ENCODE data around the gene MRPL48.
A peak's percentile ranks its signal among the peaks of the same experiment; 100 is the strongest.
"Not testable (repeated sequence)": the region's sequence is repeated elsewhere in the genome, so short reads cannot be mapped to it uniquely, and the experiment has no call there.

The MRPL48 gene

DNA sequence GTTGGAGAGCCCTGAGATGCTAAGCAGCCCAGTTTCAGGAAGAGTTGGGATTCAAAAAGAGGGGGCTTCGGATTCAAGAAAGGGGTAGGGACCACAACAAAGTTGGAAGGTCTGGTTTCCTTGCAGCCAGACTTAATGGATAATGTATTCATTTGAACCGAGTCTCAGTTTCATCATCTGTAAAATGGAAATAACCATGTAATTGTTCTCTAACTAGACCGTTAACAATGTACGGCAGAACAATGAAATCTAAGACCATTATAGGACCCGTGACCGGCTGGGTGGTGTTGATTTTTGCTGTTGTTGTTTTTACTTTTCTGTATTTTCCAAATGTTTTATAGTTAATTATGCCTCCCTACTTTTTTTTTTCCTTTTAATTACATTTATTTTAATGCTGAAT is 6.4 kb upstream of the MRPL48 start:
- DNase-seq: no peak

DNA sequence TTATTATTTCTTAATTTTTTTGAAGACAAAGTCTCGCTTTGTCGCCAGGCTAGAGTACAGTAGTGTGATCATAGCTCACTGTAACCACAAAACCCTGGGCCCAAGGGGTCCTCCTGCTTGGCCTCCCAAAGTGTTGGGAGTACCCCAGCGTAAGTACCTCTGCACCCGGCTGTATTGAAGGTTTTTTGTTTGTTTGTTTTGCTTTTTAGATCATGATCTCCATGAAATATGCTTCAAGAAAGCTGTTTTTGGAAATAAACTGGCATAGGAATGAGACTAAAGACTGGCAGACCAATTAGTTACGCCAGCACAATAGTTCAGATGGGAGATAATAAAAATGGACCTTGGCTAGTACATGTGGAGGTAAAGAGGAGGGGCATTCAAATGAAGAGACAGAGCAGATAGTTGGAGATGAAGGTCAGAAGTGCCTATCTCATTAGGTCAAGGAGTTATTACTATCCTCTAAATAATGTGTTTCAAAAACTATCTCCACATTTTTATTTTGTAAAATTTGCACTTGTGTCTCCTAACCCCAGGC is 4.1 kb upstream of the MRPL48 start:
- no peak for DNase-seq

DNA sequence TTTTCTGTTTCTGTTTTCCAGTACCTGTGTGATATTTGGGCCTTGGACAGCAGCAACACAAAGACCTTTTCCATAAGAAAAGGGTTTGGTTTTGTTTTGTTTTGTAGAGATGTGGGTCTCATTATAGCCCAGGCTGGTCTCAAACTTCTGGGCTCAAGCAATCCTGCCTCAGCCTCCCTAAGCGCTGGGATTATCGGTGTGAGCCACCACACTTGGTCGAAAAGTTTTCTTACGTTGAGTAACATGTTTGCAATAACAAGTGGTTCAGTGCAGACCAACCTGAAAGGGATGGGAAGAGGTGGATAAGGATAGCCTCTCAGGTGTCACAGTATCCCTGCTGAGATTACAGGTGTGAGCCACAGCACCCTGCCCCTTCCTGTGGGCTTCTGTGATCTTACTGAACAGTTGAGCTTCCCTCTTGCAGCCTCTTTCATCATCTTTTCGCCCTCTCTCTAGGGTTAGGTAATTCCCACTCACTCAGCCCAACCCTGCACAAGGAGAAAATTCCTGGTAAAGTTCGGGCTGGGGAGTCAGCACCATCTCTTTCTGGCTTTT is 3.5 kb upstream of the MRPL48 start:
- no peak for DNase-seq

DNA sequence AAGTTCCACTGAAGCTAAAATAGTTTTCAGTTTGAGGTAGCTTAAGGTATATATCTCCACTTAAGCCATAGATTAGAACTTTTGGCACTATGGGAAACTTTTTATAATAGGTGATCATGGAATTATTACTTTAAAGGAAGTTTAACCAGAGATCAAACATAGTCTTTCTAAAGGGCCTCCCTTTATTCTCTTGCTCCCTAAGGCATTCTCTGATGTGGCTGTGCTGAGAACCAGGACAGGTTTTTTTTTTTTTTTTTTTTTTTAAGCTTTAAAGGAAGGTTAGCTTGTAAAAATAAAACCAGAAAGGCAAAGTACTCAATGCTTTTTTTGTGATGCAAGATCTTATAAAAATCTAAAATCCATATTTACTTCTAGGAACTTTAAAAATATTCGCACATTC is 2.9 kb upstream of the MRPL48 start:
- DNase-seq: no peak

DNA sequence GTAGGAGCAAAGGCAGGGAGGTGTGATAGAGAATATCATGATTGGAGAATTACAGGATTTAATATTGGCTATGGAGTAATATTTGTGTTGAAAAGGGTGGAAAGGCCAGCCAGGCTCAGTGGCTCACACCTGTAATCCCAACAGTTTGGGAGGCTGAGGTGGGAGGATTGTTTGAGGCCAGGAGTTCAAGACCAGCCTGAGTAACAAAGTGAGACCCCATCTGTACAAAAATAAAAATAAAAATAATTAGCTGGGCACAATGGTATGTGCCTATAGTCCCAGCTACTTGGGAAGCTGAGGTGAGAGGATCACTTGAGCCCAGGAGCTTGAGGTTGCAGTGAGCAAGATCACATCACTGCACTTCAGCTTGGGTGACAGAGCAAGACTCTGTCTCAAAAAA is 2.2 kb upstream of the MRPL48 start:
- DNase-seq: not testable (repeated sequence)

DNA sequence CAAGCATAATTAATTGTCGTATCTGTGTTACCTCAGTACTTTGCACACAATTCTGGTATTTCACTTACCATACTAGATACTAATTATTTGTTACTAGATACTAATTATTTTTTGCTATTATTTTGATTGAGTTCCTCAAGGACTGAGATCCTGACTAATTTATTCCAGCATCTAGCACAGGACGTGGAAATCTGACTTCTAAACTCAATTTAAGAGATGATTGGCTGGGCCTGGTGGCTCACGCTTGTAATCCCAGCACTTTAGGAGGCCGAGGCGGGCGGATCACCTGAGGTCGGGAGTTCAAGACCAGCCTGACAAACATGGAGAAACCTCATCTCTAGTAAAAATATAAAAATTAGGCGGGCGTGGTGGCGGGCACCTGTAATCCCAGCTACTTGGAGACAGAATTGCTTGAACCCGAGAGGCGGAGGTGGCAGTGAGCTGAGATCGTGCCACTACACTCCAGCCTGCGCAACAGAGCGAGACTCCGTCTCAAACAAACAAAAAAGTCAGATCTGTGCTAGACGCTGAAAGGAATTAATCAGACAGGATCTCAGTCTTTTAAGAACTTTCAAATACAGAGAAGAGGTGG is 527 bp upstream of the MRPL48 start:
- DNase-seq: no peak

DNA sequence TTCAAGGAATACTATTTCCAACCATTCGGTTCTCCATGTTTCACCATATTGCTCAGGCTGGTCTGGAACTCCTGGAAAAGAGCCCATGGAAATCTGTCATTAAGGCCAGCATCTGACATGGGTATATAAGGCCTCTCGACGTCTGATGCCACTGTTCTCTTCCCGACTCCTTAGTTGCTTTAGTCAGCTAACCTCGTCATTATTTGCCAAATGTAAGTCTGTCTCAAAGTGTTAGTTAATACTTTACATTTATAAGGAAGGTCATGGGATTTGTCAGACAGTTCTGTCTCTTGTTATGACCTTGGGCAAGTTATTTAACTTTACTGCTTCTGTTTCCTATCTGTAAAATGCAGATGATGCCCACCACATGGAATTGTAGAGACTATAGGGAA is 1.6 kb downstream of the MRPL48 start:
- no peak for DNase-seq

DNA sequence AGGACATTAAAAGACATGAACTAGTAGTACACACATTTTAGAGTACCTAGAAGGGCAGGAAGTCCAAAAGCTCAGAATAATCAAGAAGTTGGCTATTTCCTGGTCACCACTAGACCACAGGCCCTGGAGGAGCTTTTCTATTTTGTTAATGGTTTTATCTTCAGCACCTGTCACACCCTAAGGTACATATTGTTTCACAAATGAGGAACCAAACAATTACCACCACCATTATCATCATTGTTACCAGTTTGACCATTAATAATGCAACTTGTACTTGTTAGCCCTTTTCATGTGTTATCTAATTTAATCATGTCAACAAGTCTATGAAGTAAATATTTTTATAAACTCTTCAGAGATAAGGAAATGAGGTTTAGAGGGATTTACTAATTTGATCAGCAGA is 4.9 kb downstream of the MRPL48 start:
- no peak for DNase-seq

DNA sequence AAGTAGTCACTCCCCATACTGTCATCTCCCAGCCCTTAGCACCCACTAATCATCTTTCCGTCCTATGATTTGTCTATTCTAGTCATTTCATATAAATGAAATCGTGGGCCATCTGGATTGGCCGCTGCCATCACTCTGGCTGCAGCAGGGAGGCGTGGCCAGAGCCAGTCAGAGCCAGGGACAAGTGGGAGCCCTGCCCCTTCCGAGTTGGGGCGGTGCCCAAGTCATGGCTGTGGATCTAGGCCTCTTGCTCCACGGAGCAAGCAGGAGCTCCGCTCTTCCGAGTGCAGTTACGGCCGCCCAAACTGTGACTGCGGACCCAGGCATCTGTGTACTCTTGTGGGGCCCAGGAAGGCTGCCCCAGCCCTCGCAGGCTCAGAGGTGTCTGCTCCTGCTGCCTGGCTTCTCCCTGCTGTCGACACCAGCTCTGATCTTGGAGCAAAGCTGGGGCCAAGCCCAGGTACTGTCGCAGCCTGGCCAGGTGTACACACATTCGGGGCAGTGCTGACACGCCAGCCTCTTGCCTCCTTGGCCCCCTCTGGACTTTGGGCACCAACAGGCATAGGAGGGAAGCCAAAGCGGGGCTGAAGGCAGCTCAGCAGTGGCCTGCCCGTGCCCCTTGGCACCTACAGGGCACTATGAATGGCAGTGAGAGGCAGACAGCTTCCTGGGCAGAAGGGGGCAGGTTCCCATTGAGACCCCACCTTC is 8.4 kb downstream of the MRPL48 start:
- no peak for DNase-seq

DNA sequence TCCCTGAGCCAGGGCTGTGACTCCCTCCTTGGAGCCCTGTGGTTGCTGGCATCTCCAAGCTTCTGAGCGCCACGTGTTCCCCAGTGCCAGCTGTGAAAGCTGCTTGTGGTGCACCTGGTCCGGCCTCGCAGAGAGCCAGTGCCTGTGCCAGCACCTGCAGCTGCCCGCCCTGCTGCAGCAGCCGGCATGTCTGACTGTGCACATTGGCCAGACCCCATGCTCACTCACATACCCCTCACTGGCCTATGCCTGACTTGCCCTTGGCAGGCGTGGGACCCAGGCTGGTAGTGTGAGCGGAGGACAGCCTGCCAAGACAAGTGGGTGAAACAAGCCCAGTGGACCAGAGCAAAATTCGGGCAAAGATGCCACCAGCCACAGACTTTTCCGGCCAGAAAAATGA is 9.8 kb downstream of the MRPL48 start:
- no peak for DNase-seq

DNA sequence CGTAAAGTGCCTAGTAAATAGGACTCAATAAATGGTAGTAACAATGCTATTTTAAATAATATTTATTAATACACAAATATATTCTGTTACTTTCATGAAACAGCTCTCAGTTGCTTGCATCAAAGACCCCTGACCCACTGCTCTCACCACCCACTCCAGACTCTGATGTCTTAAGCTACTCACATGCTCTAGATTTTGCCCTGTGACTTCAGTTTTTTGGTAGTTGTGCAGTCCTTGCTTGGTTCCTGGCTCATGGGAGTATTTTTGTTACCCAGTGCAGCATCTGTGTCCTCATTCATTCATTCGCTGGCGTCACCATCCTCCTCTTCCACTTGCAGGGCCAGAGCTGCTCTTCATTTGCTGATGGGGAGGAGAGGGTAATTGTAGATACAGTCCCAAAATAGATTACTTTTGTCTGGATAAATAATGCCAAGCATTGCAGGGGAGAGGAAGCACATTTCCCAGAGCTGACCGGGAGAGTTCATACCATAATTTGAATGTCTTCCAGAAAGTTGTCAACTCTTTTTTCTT is 12.7 kb downstream of the MRPL48 start:
- DNase-seq: no peak

DNA sequence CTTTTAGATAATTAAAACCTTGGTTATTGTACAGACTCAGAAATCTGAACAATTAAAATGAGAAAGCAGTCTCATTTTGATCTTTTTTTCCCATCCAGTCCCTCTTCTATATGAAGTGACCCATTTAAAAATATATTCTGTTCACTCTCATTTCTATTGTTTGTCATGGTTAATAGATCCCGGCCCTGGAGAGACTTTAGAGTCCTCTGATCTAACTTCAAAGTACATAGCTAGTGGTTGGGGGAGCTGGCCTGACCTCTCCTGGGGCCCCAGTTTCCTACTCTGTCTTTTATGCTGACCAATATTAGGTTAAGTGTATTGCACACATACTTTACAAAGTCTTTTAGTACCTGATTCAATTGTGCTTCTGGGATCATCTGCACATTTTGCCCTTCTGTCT is 13.5 kb downstream of the MRPL48 start:
- DNase-seq: no peak

DNA sequence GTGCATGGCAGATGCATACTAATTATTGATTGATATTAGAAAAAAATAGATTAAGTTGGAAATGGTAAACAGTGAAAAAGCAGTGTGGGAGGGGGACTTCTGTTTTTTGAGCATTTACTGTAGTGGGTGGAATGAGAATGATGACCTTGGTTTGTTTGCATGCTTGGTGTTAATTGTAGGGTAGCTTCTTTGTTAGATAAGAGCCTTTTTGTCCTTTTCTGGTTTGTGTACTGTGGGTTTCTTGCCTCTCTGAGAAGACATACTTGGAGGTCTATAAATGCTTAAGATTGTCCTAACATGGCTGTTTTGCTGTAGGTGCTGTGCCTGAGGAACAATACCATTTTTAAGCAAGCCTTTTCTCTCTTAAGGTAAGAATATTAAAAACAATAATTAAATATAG is 17.0 kb downstream of the MRPL48 start:
- no peak for DNase-seq

DNA sequence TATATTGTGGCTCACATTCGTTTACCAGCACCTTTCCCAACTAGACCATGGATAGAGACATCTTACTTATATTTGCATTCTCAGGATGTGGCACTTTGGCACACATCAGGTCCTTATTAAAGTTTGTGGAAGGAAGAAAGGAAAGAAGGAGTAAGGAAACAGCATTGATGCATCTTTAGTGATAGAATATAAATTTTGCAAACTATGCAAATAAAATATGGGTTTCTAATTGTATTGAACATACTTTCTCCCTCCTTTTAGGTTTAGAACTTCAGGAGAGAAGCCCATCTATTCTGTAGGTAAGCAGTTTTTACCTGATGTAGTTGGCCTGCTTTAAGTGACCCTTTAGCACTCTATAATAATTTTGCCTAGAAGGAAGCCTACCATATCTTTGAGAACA is 20.4 kb downstream of the MRPL48 start:
- DNase-seq: no peak

DNA sequence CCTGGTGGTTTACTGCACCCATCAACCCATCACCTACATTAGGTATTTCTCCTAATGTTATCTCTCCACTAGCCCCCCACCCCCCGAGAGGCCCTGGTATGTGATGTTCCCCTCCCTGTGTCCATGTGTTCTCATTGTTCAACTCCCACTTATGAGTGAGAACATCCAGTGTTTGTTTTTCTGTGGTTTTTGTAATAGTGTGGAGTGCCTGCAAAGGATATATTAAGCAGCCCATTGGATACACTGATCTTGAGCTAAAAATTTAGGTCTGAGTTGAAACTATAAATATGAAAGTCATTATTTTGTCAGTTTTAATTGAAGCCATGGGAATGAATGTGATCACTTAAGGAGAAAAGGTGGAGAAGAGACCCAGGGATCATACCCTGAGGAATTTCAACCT is 23.0 kb downstream of the MRPL48 start:
- no peak for DNase-seq

DNA sequence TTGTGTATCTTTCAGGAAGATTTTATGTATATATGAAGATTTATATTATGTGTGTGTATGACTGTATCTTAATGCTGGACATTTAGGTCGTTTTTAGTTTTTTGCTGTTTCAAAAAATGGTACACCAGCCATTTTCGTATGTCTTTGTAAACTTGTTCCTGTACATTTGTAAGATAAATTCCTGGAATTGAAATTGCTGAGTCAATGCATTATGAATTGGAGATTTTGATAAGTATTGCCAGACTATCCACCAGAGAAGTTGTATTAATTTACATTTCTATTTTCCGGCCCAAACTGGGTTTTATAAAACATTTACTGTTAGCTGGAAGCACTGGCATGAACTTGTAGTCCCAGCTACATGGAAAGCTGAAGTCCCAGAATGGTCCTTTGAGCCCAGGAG is 24.6 kb downstream of the MRPL48 start:
- DNase-seq: no peak

DNA sequence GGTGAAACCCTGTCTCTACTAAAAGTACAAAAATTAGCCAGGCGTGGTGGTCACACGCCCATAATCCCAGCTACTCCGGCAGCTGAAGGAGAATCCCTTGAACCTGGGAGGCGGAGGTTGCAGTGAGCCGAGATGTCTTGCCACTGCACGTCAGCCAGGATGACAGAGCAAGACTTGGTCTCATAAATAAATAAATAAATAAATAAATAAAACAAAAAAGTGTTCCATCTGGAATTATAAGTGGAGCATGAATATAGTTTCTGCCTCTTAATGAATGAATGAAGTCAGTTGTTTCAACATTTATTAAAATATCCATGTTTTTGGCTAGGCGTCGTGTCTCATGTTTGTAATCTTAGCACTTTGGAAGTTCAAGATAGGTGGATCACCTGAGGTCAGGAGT is 27.1 kb downstream of the MRPL48 start:
- DNase-seq: no peak

DNA sequence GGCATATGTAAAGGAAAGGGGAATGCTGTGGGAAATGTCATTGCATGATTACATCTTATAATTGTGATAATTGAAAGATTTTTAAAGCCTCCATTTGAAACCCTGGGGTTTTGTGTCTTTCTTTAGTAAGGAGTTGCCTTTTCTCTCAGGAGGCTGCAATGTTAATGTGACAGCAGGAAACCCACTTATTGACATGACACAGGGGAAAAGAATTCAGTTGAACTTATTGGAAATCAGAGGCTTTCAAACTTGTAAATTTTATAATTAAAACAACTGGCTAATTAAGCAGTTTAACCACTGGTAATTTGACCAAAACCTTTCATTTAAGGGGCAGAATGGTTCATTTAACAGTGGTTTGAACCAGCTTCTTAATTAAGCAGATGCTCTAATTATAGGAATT is 31.2 kb downstream of the MRPL48 start:
- no peak for DNase-seq

DNA sequence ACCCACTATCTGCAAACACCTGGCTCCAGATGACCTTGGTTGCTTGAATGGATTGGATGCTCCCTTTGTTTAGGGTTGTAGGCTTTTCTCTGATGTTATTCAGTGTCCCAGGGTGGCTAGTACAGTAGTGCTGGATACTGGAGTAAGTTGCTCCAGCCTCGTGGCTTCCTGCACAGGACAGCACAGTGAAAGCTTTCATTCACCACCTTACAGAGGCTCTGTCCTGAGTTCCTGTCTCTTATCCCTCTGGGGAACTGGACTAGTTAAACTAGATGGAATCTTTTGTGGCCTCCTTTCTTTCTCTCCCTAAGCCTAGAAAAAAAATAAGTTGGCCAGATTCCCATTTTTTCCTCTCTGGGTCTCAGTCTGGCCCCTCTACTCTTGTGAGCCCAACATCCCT is 42.6 kb downstream of the MRPL48 start:
- no peak for DNase-seq

DNA sequence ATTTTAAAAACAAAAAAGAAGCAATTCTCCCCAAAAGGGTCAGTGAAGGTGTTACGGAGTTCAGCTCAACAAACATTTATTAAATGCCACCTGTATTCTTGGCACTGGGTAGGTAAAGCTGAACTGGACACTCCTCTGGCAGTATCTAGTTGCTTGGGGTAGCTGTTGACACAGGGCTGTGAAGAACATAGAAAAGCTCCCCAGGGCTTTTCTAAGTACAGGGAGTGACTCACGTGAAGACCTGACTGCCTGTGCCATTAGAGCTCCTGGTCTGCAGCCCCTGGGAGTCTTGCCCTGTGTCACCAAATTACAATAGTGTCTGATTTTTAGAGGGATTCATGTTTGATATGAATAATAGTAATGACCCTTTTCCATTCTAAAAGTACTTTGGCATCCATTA is 45.4 kb downstream of the MRPL48 start:
- no peak for DNase-seq

DNA sequence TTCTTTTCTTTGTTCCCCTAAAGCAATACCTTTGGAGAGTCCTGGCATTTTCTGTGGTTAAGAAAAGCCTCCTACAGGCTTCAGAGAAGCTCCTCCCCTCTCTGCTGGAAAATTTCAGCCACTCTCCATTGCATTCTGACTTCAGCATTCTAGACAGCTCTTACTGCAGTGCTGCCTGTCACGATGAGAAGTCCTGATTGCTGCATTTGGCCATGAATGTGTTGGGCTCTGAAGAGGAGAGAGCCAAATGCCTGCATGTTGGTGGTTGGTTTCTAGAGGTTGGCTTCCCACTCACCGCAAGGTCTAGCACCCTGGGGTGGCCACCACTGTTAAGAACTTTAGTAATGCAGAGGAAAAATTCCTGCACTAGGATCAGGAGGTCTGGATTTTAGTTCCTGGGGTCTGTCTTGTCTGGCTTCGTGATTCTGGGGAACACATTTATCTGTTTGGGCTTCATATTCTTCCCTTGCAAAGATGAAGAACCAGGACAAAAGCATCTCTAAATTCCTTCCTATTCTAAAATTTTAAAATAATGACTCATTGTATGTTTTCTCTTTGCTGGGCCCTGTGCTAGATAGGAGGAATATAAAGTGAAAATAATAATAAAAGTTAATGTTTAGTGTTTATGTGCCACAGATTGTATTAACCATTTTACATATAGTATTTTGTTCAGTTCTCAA is 50.9 kb downstream of the MRPL48 start:
- DNase-seq: no peak

DNA sequence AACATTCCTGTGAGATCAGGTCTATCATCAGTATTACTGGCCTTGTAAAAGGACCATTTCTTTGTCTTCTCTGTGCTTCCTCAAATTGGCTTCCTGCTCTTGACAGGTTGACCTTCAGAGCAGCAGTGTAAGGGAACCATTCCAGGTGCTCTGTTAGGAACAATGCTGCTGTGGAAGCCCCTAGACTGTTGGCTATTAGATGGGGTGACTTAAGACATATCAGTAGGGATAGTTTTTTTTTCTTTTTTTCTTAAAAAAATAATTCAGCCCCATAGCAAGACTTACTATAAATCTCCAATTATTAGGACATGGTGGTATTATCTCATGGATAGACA is 51.4 kb downstream of the MRPL48 start:
- no peak for DNase-seq

DNA sequence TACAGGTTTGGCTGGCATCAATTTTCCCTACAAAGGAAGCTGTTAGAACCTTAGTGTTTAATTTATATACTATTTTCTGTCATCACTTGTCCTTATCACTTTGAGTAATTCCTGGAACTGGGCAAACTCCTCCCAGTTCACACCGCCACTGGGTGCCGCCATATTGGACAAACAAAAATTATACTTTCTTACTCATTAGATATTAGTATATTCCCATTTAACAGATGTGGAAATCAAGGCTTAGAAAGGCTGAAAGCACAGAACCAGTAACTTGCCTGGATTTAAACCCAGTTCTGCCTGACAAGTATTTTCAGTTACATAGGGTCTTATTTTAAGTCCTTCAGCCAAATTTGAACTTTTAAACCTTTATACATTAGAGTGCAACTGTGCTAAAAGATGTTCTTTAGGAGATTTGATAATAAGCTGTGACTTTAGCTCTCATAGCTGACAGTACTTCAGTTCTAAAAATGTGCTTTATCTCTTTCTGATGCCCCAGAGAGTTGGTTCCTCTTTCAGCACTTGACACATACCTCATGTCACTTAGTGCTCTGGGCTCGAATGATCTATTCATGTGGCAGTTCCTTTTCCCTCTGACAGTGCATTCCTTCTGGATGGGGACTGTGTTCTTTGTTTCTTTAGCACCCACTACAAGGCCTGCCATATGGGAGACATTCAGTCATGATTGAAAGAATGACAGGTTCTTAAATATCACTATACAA is 63.5 kb downstream of the MRPL48 start:
- peak; percentile 41 for DNase-seq
